Parietal lobe (tissue), 2 donors: ENCODE data around the gene RSPH3. TPM values are rescaled to one million over a fixed set of nuclear protein-coding genes. Genes with fewer than 3 reads are reported as not detected.

Experiments used
- small RNA-seq: library from RNA; depleted of rRNA; stranded (forward); fragments of <200 nt; gene quantifications from one replicate; pipeline ENCODE3, GENCODE V24; 2014; ENCODE audit warnings: low replicate concordance
- total RNA-seq: library from RNA; depleted of rRNA; stranded (reverse); fragments of >200 nt; gene quantifications from one replicate; pipeline ENCODE4 v1.2.3, GENCODE V29; 2014

The RSPH3 gene, protein sequence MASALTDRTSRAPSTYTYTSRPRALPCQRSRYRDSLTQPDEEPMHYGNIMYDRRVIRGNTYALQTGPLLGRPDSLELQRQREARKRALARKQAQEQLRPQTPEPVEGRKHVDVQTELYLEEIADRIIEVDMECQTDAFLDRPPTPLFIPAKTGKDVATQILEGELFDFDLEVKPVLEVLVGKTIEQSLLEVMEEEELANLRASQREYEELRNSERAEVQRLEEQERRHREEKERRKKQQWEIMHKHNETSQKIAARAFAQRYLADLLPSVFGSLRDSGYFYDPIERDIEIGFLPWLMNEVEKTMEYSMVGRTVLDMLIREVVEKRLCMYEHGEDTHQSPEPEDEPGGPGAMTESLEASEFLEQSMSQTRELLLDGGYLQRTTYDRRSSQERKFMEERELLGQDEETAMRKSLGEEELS
- 10.3 TPM for total RNA-seq

DNA sequence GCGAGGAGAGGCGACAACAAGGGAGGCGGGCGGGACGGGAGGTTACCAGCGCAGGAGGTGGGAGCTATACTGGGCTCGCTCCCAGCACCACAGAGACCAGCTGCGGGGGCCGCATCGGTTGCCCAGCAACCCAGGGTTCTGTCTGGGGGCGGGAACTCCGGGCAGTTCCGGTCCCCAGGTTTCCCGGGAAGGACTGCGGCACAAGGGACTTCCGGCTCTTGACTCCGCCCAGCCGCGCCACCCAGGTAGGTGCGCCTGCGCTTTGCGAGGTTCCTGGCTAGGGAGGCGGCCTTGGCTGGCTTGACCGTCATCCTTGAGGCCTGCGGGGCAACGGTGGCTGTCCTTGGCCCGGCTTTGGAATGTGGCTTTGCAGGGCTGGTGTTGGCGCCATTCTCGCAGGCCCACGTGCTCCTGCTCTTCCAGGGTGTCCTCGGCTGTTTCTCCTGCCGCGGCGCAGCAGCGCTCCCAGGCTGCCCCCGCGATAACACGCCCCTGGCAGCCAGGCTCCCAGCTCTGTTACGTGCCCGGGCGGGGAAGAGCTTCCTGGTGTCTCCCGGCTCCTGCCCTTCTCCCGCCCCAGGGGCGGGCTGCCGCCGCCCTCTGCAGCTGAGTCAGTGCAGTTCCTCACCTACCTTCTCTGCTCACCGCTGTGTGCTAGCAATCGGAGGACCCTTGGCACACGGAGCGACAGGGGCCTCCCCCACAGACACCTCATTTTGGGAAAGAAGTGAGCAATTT, at the start of gene RSPH3:
RSPH3 (minus strand) TSS at position 537 of the 738 bp plus-strand sequence. CDS start 652 bp downstream, outside the sequence.

DNA sequence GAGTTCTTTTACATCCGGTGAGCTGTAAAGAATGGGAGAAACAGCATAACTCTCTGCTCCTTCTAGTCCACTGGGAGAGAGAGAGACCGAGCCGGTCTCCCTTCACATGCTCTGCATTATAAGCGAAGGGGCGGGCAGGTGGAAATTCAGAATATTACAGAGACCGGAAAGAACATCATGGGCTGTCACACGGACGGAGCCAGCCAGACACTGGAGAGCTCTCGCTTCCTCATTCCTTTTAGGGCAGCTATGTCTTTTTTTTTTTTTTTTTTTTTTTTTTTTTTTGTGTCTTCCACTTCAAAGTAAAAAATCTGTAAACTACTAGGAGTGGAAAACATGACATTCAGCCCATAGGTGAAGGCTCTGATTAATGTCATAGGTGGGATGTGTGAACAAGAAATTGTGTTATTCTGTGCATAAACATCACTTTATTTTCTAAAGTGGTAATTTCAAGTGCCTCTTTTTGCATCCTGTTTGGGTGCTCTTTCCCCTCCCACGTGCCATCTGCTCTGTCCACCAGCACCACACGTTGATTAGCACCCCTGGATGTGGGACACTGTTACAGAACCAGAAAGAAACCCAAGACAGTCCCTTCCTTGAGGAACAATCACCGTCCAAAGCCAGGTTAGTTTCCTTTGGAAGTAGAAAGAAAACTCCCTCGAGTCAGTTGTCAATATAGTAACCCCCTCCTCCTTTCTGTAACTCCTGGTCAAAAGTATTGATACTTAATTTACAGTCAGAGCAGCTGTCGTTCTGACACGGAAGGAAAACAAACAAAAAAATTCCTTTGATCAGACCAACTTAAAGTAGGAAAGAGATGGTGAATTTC, 45.1 kb upstream of the RSPH3 start, which contains the start of gene TAGAP:
TAGAP (minus strand) TSS at position 93 of the 829 bp plus-strand sequence. CDS start 845 bp downstream, outside the sequence.

Small RNA genes lying within 50 kb of the gene (small RNA-seq; reads per million reads assigned to genes)
- gene RNU6-293P: not detected

Other genes with a start within 250 kb of the RSPH3 start
- gene EZR, start 180.8 kb downstream of the RSPH3 start, total RNA-seq: 113 TPM
- gene TAGAP, start 44.8 kb upstream of the RSPH3 start, total RNA-seq: 0.94 TPM
- gene FNDC1, start 169.2 kb upstream of the RSPH3 start, total RNA-seq: 0.63 TPM